ENCODE data around the gene VAMP1. TPM values are rescaled to one million over a fixed set of nuclear protein-coding genes. Genes with fewer than 3 reads are reported as not detected.

VAMP1 gene
- total RNA-seq, 2 donors from 2014 or later, result 5.6 to 17.8 TPM

GRCh38 chr12:6460751-6461371 lies 9.6 kb downstream of the VAMP1 start:
- Mint-ChIP-seq H3K9me3 (no peaks in the 10 kb centered on the region), H3K4me3 (no peak overlapping the region), H3K4me1 (no peaks in the 10 kb centered on the region), H3K27ac (peak overlapping the region; percentile 12), H3K27me3 (ENCODE audit: insufficient read depth) (no peaks in the 10 kb centered on the region), H3K36me3 (ENCODE audit: low read depth) (peaks cover 58% of the 10 kb centered on the region)
- DNase-seq, result no peak
- TF ChIP-seq CTCF (conservative IDR thresholded peaks at IDR 0.05), result no peak
- Histone ChIP-seq H3K27me3 (ENCODE audit: control insufficient read depth, insufficient read depth, low read length, poor library complexity, severe bottlenecking) (no peaks in the 10 kb centered on the region), H3K9ac (ENCODE audit: extremely low read depth, low read length, poor library complexity, severe bottlenecking) (no peak overlapping the region), H3K9me3 (ENCODE audit: control insufficient read depth, low read length) (no peaks in the 10 kb centered on the region), H3K4me3 (ENCODE audit: low read length) (no peak overlapping the region), H3K27ac (ENCODE audit: low read depth, low read length) (no peak overlapping the region), H3K36me3 (ENCODE audit: control insufficient read depth, insufficient read depth, low read length) (peaks cover 26% of the 10 kb centered on the region), H3K4me1 (ENCODE audit: control insufficient read depth, insufficient read depth, low read length) (no peaks in the 10 kb centered on the region)
- WGBS, 2 experiments (ENCODE audit: insufficient coverage in 1 of 2, insufficient read length in 1 of 2), result 84 to 89% methylated on average over 4 to 10 of the region's 10 CpGs

GRCh38 chr12:6459004-6459337 lies 11.5 kb downstream of the VAMP1 start:
- no peak for DNase-seq
- H3K9me3 Mint-ChIP-seq, result no peaks in the 10 kb centered on the region
- no peak overlapping the region for H3K4me3 ChIP-seq (ENCODE audit: low read length)
- H3K27me3 Mint-ChIP-seq (ENCODE audit: insufficient read depth), result no peaks in the 10 kb centered on the region
- H3K4me3 Mint-ChIP-seq, result no peak overlapping the region
- H3K9ac ChIP-seq (ENCODE audit: extremely low read depth, low read length, poor library complexity, severe bottlenecking), result no peak overlapping the region
- H3K27ac ChIP-seq (ENCODE audit: low read depth, low read length), result no peak overlapping the region
- H3K36me3 ChIP-seq (ENCODE audit: control insufficient read depth, insufficient read depth, low read length), result peaks cover 12% of the 10 kb centered on the region
- H3K27ac Mint-ChIP-seq, result no peak overlapping the region
- H3K4me1 Mint-ChIP-seq, result no peaks in the 10 kb centered on the region
- no peaks in the 10 kb centered on the region for H3K9me3 ChIP-seq (ENCODE audit: control insufficient read depth, low read length)
- TF ChIP-seq CTCF (conservative IDR thresholded peaks at IDR 0.05), result no peak
- peaks cover 45% of the 10 kb centered on the region for H3K36me3 Mint-ChIP-seq (ENCODE audit: low read depth)
- H3K4me1 ChIP-seq (ENCODE audit: control insufficient read depth, insufficient read depth, low read length), result no peaks in the 10 kb centered on the region
- H3K27me3 ChIP-seq (ENCODE audit: control insufficient read depth, insufficient read depth, low read length, poor library complexity, severe bottlenecking), result no peaks in the 10 kb centered on the region
- 94 to 97% methylated on average over 2 of the region's 2 CpGs for WGBS, 2 experiments (ENCODE audit: insufficient coverage in 1 of 2, insufficient read length in 1 of 2)

GRCh38 chr12:6458281-6459003 lies 12.0 kb downstream of the VAMP1 start:
- H3K36me3 Mint-ChIP-seq (ENCODE audit: low read depth), result peaks cover 41% of the 10 kb centered on the region
- no peaks in the 10 kb centered on the region for H3K4me1 Mint-ChIP-seq
- H3K27ac Mint-ChIP-seq, result no peak overlapping the region
- no peak overlapping the region for H3K4me3 ChIP-seq (ENCODE audit: low read length)
- H3K4me3 Mint-ChIP-seq, result no peak overlapping the region
- DNase-seq, result no peak
- H3K9ac ChIP-seq (ENCODE audit: extremely low read depth, low read length, poor library complexity, severe bottlenecking), result no peak overlapping the region
- H3K27ac ChIP-seq (ENCODE audit: low read depth, low read length), result no peak overlapping the region
- no peaks in the 10 kb centered on the region for H3K9me3 ChIP-seq (ENCODE audit: control insufficient read depth, low read length)
- no peaks in the 10 kb centered on the region for H3K27me3 Mint-ChIP-seq (ENCODE audit: insufficient read depth)
- 90 to 92% methylated on average over 9 to 14 of the region's 14 CpGs for WGBS, 2 experiments (ENCODE audit: insufficient coverage in 1 of 2, insufficient read length in 1 of 2)
- TF ChIP-seq CTCF (conservative IDR thresholded peaks at IDR 0.05), result no peak
- no peaks in the 10 kb centered on the region for H3K4me1 ChIP-seq (ENCODE audit: control insufficient read depth, insufficient read depth, low read length)
- no peaks in the 10 kb centered on the region for H3K9me3 Mint-ChIP-seq
- peaks cover 9% of the 10 kb centered on the region for H3K36me3 ChIP-seq (ENCODE audit: control insufficient read depth, insufficient read depth, low read length)
- no peaks in the 10 kb centered on the region for H3K27me3 ChIP-seq (ENCODE audit: control insufficient read depth, insufficient read depth, low read length, poor library complexity, severe bottlenecking)

Measured in endodermal cell (in vitro differentiated cells).